A204.1 (cell line): ENCODE data around the gene ERO1B.
"Not testable (repeated sequence)": the region's sequence is repeated elsewhere in the genome, so short reads cannot be mapped to it uniquely, and the experiment has no call there.

Experiments used
- FAIRE-seq: peaks from 2 replicates; lab custom pipeline; 2012; peaks lifted over from hg19 to GRCh38; lab: Jason Lieb, UNC

The ERO1B gene

GRCh38 chr1:236253918-236254637 lies 27.7 kb downstream of the ERO1B start:
- no peak for FAIRE-seq

DNA sequence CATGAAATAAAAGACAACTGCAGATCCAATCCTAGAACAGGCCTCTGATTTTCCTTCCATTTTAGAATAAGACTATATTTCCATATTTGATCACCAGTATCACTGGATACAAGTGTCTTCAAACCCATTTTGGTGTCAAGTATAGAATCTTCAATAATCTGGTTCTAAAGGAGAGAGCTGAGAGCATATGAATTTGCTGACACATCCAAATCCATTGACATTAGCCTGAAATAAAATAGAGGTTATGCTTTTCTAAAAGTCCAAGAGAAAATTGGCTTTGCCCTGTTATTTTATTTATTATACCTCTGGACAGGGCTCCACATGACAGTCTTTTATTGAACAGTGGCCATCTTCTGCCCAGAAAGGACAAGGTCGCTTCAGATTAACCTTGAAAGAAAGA lies 28.6 kb downstream of the ERO1B start:
- no peak for FAIRE-seq

DNA sequence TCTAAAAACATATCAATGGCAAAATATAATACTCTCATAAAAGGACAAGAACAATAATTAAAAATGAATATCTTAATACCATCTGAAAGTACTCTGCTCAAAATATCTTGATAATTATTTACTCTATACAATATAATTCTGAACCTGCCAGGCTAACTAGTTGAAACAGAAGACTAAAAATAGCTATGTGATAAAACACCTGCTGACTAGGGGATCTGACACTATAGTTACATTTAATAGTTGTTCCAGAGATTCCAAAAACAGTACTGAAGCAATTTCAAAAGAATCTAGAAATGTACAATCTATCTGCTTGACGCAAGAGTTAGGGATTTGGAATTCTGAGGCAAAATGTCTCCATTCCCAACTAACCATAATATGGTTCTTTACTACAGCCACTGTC lies 30.2 kb downstream of the ERO1B start:
- FAIRE-seq = no peak

DNA sequence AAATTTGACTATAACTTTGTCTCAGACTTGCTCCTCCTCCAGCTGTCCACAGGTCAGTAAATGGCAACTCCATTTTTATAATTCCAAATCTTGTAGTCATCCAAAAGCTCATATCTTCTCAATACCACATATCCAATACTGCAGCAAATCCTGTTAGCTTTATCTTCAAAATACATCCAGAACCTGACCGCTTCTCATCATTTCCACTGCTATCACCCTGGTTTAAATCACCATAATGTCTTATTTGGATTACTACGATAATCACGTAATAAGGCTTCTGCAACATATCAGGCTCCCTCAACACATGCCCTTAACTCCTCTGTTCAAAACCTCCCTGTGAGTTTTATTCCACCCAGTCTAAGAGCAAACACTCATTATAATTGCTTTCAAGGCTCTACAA lies 34.5 kb downstream of the ERO1B start:
- FAIRE-seq = no peak

DNA sequence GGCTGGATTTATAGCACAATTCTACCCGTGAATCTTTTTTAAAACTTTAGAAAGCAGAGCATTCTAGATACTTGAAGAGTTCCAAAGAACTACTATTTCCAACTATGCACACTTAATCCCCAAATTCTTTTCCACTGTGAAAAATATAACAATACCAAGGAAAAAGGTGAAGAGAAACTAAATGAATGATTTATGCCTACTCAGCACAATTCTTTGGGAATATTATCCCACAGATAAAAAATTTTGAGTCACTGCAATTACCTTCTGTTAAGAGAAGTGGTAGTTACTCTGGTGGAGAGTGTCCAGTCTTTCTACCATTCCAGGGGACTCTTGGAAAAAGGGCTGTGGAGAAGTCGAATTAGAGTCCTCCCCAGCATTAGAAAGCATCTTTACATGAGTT lies 39.2 kb downstream of the ERO1B start:
- FAIRE-seq = no peak

DNA sequence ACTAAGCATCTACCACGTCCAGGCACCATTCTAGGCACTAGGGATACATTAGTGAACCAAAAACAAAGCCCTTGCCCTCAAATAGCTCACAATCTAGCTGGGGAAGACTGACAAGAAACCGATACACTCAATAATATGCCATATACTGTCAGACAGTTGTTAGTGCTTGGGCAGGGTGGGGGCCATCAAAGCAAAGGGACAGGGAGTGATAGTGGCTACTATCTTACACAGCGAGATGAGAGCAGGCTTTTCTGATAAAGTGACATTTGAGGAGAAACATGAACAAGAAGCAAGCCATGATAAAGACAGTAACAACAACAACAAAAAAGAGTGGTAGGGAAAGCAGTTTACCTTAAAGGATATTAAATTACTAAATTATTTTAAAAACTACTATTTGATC lies 41.1 kb downstream of the ERO1B start:
- no peak for FAIRE-seq

DNA sequence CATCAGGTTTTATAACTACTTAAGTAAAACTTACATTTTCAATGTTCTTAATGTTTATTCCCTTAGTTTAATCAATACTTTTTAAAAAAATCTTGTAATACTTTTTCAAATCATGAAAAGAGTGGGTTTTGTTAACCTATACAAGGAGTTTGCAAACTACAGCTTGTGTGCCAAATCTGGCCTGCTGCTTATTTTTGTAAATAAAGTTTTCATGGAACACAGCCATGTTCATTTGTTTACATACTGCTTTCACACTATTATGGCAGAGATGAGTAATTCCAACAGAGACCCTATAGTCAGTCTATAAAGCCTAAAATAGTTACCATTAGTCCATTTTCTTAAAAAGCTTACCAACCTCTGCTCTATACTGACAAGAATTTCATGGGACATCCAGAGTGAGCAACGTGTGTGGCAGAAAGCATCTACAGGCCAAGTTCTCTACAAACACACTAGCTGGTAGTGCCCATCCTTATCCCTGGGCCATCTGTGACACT lies 42.6 kb downstream of the ERO1B start:
- no peak for FAIRE-seq

GRCh38 chr1:236235116-236235515 lies 46.6 kb downstream of the ERO1B start:
- no peak for FAIRE-seq

GRCh38 chr1:236228411-236228810 lies 53.3 kb downstream of the ERO1B start:
- no peak for FAIRE-seq

GRCh38 chr1:236222632-236223031 lies 59.1 kb downstream of the ERO1B start:
- FAIRE-seq = no peak

GRCh38 chr1:236220473-236220872 lies 61.3 kb downstream of the ERO1B start:
- FAIRE-seq = no peak

- no peak for FAIRE-seq
Observed at GRCh38 chr1:236214761-236215160, 67.0 kb downstream of the ERO1B start.

DNA sequence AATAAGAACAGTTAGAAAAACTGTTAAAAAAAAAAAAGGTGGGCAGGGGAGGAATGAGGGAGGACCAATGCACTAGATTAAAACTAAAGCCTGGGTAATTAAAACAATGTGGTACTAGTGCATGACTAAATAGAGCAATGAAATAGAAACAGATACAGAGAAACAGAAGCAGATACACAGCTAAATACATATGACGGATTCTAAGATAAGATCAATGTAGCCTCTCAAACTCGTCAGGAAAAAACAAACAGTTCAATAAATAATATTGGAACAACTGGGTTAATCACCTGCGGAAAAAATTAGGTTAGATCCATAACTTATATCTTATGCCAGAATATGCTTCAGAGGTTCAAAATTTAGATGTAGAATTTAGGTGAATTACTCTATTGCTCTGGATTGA lies 68.2 kb downstream of the ERO1B start:
- no peak for FAIRE-seq

GRCh38 chr1:236211815-236212214 lies 69.9 kb downstream of the ERO1B start:
- FAIRE-seq = no peak

- no peak for FAIRE-seq
Observed at GRCh38 chr1:236209713-236210112, 72.0 kb downstream of the ERO1B start.

DNA sequence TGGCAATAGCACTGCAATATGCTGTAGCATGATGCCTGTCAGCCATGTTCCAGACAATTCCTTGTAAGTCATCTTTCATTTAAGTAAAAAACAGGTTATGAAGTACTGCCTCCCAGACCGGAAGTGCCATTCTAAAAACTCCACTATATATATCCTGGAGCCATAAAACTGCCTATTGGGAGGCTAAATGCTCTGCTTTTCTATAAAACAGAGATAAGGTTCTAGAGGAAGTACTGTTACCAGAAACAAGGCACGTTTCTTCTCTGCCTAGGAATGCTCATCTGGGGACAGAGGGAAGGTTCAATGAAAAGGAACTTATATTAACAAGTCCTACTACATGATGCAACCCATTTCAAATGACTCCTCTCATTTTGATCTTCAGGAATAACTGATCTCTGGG lies 72.6 kb downstream of the ERO1B start:
- FAIRE-seq = no peak

DNA sequence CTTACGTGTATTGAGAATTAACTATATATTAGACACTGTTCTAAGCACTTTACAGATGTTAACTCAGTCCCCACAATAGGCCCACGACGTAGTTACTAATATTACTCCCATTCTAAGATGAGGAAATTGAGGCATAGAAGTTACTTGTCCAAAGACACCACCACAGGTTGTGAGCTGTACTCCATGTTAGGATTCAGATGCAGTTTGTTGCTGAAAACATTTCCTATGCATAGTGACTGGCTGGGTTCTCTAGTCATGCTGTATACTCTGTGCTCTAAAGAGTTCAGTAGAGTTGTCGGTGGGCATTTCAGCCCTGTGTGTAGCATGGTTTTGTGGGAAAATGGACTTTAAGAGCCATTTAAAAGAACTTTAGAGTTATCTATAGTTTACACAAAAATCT lies 74.2 kb downstream of the ERO1B start:
- no peak for FAIRE-seq

GRCh38 chr1:236207121-236207520 lies 74.6 kb downstream of the ERO1B start:
- FAIRE-seq = no peak

DNA sequence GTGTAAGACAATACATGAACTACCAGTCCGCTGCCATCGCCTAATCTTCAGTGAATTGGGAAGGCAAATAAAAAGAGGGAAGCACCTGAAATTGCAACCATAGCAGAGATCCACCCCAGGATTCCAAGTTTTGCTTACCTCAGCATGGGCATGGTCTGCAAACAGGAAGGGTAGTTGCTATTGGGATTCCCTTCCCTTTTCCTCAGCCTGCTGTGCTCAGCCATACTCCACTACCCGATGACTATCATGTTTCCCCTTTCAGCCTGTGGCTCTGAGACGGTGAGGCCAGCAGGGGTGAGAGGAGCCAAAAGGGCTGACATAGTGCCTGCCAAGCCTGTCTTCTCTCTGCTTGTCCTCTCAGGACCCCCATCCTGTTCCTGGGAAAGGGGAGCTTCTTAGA lies 75.2 kb downstream of the ERO1B start:
- FAIRE-seq = no peak

GRCh38 chr1:236204656-236205055 lies 77.1 kb downstream of the ERO1B start:
- no peak for FAIRE-seq

- no peak for FAIRE-seq
Observed at GRCh38 chr1:236204039-236204438, 77.7 kb downstream of the ERO1B start.

DNA sequence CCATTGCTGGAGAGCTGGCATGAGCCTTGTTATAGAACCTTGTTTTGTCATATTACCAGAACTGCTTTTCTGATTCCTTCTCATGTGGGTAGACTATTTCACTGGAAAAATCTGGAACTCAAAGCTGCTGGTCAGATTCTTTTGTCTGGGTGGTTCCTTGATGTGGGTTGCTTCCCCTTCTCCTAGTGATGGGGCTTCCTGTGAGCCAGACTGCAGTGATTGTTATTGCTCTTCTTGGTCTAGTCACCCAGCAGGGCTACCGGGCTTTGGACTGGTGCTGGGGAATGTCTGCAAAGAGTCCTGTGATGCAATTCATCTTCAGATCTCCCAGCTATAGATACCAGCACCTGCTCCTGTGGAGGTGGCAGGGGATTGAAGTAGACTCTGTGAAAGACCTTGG lies 80.0 kb downstream of the ERO1B start:
- no peak for FAIRE-seq

DNA sequence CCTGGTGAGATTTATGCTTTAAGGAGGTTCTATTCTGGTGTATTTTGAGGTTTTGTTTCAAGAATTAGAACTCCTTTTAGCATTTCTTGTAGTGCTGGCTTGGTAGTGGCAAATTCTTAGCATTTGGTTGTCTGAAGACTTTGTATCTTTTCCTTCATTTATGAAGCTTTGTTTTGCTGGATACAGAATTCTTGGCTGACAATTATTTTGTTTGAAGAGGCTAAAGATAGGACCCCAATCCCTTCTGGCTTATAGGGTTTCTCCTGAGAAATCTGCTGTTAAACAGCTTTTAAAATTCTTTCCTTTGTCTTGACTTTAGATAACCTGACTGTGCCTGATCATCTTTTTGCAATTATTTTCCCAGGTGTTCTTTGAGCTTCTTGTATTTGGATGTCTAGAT lies 80.8 kb downstream of the ERO1B start:
- no peak for FAIRE-seq

DNA sequence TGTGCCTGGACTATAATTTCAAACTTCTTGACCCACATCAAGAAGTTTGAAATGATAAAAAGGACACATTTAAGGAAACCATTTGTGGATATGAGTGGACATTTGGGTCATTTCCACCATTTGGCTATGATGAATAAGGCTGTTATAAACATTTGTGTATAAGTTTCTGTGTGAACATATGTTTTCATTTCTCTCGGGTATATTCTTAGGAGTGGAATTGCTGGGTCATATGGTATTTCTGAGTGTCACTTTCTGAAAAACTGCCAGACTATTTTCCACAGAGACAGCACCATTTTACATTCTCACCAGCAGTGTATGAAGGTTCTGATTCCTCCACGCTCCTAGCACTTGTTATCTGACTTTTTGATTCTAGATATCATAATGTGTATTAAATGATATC lies 88.6 kb downstream of the ERO1B start:
- no peak for FAIRE-seq

DNA sequence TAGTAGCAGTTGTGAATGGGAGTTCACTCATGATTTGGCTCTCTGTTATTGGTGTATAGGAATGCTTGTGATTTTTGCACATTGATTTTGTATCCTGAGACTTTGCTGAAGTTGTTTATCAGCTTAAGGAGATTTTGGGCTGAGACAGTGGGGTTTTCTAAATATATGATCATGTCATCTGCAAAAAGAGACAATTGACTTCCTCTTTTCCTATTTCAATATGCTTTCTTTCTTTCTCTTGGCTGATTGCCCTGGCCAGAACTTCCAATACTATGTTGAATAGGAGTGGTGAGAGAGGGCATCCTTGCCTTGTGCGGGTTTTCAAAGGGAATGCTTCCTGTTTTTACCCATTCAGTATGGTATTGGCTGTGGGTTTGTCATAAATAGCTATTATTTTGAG lies 93.7 kb downstream of the ERO1B start:
- FAIRE-seq = not testable (repeated sequence)
